Measurements from ENCODE around the gene PLEKHB1.

PLEKHB1 gene

DNA sequence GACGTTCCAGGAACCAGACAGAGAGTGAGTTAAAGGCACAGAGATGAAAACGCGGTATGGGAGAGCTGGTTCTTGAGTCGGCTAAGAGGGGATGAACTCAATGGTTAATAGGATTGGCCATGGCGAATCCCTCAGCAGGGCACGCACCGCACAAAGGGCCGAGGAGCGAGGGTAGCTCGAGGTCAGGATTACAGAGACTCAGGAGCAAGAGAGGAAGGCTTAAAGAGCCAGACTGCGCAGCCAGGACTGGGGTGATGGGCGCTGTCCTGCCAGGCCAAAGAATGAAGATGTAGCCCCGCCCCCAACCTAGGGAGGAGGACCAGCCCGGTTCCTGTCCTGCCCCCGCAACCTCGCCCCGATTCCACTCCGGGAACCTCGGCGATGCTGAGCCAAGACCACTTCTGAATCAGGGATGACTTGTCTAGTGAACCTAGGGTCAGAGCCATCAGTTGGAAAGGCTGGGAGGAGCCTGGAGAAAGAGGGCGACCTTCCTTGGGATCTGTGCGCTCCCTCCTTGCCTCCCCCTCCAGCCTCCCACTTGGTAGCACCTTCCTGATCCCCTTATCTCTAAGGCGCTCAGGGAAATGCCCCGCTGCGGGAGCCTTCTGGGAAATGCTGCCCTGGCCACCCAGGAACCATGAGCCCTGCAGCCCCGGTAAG is at the start of gene PLEKHB1:
Gene PLEKHB1, plus strand, starts transcription at position 610 of the 660 bp plus-strand sequence. Its CDS starts 28 bp downstream, at position 638.
- no peaks in the 10 kb centered on the region for H3K9me3 Mint-ChIP-seq
- no peaks in the 10 kb centered on the region for H3K27me3 Mint-ChIP-seq (ENCODE audit: low read depth)
- H3K27ac Mint-ChIP-seq = no peak within 1 kb of the TSS
- peak within 1 kb of the TSS; percentile 68 for H3K4me3 Mint-ChIP-seq
- H3K4me1 Mint-ChIP-seq (ENCODE audit: low read depth) = peaks cover 5% of the 10 kb centered on the region
- no peaks in the 10 kb centered on the region for H3K36me3 Mint-ChIP-seq (ENCODE audit: low read depth)

- no peaks in the 10 kb centered on the region for H3K27me3 Mint-ChIP-seq (ENCODE audit: low read depth)
Observed at GRCh38 chr11:73597336-73597955, 48.9 kb upstream of the PLEKHB1 start.

GRCh38 chr11:73597956-73598718 is 48.2 kb upstream of the PLEKHB1 start, which contains the start of gene FAM168A:
Gene FAM168A (minus strand): TSS chr11:73598112. CDS start chr11:73468474, 129,638 bp downstream.
- H3K4me3 Mint-ChIP-seq = peak within 1 kb of the TSS; percentile 96
- H3K36me3 Mint-ChIP-seq (ENCODE audit: low read depth) = peaks cover 8% of the 10 kb centered on the region
- H3K4me1 Mint-ChIP-seq (ENCODE audit: low read depth) = peaks cover 31% of the 10 kb centered on the region
- peak within 1 kb of the TSS; percentile 96 for H3K27ac Mint-ChIP-seq
- no peaks in the 10 kb centered on the region for H3K27me3 Mint-ChIP-seq (ENCODE audit: low read depth)
- H3K9me3 Mint-ChIP-seq = no peaks in the 10 kb centered on the region

More at GRCh38 chr11:73597336-73597955, 48.9 kb upstream of the PLEKHB1 start:
- H3K27ac Mint-ChIP-seq = peak overlapping the region; percentile 96
- peaks cover 33% of the 10 kb centered on the region for H3K4me1 Mint-ChIP-seq (ENCODE audit: low read depth)
- peak overlapping the region; percentile 96 for H3K4me3 Mint-ChIP-seq
- no peaks in the 10 kb centered on the region for H3K9me3 Mint-ChIP-seq
- H3K36me3 Mint-ChIP-seq (ENCODE audit: low read depth) = peaks cover 9% of the 10 kb centered on the region

DNA sequence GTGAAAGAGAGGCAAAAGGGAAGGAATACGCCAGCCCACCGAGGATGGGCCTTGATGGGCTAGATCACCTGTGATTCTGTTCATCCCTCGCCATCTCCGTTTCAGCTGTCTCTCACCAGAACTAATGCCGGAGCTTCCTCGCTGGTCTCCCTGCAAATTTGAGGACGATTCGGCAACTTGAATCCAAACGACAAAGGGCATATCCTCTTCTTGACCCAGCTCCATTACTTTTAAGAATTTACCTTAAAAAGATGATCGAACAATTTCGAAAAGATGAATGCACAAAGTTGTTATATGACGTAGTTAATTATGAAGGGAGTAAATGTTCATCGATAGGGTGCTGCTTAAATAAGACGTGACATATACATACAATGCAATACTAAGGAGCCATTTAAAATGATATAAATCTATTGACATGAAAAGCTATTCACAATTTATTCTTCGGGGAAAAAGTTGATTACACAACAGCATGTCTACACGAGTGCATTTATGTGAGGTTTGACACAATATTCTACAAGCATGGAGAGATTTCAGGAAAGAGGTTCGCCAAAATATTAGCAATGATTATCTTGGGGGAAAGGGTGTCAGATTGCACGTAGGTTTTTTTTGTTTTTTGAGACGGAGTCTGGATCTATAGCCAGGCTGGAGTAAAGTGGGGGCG is 47.5 kb upstream of the PLEKHB1 start:
- peak overlapping the region; percentile 96 for H3K27ac Mint-ChIP-seq
- peaks cover 8% of the 10 kb centered on the region for H3K36me3 Mint-ChIP-seq (ENCODE audit: low read depth)
- peaks cover 31% of the 10 kb centered on the region for H3K4me1 Mint-ChIP-seq (ENCODE audit: low read depth)
- peak overlapping the region; percentile 96 for H3K4me3 Mint-ChIP-seq
- no peaks in the 10 kb centered on the region for H3K27me3 Mint-ChIP-seq (ENCODE audit: low read depth)
- no peaks in the 10 kb centered on the region for H3K9me3 Mint-ChIP-seq

DNA sequence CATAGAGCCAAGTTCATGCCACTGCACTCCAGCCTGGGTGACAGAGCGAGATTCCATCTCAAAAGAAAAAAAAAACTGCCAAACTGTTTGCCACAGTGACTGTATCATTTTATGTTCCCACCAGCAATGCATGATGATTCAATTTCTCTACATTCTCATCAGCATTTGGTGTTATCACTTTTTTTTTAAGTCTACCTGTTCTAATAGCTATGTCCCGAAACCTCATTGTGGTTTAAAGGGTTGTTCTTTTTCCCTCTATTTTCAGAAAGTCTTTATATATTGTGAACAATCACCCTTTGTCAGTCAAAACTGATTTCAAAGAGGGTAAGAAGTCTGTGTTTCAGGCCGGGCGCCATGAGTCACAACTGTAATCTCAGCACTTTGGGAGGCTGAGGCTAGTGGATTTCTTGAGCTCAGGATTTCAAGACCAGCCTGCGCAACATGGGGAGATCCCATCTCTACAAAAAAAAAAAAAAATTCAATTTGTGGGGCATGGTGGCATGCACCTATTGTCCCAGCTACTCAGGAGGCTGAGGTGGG is 33.7 kb upstream of the PLEKHB1 start:
- Mint-ChIP-seq H3K36me3 (ENCODE audit: low read depth) (no peaks in the 10 kb centered on the region), H3K9me3 (no peaks in the 10 kb centered on the region), H3K4me1 (ENCODE audit: low read depth) (no peaks in the 10 kb centered on the region), H3K27me3 (ENCODE audit: low read depth) (peaks cover 11% of the 10 kb centered on the region), H3K27ac (no peak overlapping the region), H3K4me3 (no peak overlapping the region)

GRCh38 chr11:73614591-73614990 is 31.8 kb upstream of the PLEKHB1 start:
- no peak overlapping the region for H3K27ac Mint-ChIP-seq
- no peaks in the 10 kb centered on the region for H3K9me3 Mint-ChIP-seq
- H3K36me3 Mint-ChIP-seq (ENCODE audit: low read depth) = no peaks in the 10 kb centered on the region
- no peaks in the 10 kb centered on the region for H3K4me1 Mint-ChIP-seq (ENCODE audit: low read depth)
- peaks cover 4% of the 10 kb centered on the region for H3K27me3 Mint-ChIP-seq (ENCODE audit: low read depth)
- no peak overlapping the region for H3K4me3 Mint-ChIP-seq

DNA sequence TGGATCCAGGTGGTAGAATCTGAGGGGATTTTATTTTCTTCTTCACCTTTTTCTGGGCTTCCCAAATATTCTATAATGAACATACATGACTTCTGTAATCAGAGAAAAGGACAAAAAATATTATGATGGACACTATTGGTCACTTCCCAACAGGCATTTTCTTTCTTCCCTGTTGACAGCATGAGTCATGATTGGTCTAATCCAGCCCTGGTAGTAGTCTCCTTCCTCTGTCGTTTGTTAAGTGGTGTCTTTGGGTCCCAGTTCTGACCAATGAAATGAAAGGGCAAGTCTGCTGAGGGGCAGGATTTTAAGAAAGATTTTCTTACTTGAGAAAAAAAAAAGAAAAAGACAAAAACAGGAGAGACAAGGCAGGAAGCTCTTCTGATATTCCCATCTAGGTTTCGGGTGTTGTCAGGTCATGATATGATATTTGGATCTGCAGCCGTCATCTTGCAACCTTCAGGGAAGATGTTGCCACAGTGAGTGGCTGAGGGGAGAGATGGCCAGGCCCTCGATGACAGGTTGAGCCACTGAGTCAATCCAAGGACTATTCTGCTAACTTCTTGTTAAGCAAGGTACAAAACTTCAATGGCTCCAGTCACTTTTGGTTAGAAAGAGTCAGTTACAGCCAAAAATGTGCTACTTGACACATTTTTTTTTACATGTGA is 23.3 kb upstream of the PLEKHB1 start:
- peaks cover 28% of the 10 kb centered on the region for H3K27me3 Mint-ChIP-seq (ENCODE audit: low read depth)
- H3K4me3 Mint-ChIP-seq = no peak overlapping the region
- peaks cover 2% of the 10 kb centered on the region for H3K4me1 Mint-ChIP-seq (ENCODE audit: low read depth)
- H3K36me3 Mint-ChIP-seq (ENCODE audit: low read depth) = no peaks in the 10 kb centered on the region
- H3K9me3 Mint-ChIP-seq = no peaks in the 10 kb centered on the region
- no peak overlapping the region for H3K27ac Mint-ChIP-seq

GRCh38 chr11:73623686-73624085 is 22.7 kb upstream of the PLEKHB1 start:
- Mint-ChIP-seq H3K4me1 (ENCODE audit: low read depth) (peaks cover 2% of the 10 kb centered on the region), H3K27me3 (ENCODE audit: low read depth) (peaks cover 28% of the 10 kb centered on the region), H3K9me3 (no peaks in the 10 kb centered on the region), H3K4me3 (no peak overlapping the region), H3K36me3 (ENCODE audit: low read depth) (no peaks in the 10 kb centered on the region), H3K27ac (no peak overlapping the region)

DNA sequence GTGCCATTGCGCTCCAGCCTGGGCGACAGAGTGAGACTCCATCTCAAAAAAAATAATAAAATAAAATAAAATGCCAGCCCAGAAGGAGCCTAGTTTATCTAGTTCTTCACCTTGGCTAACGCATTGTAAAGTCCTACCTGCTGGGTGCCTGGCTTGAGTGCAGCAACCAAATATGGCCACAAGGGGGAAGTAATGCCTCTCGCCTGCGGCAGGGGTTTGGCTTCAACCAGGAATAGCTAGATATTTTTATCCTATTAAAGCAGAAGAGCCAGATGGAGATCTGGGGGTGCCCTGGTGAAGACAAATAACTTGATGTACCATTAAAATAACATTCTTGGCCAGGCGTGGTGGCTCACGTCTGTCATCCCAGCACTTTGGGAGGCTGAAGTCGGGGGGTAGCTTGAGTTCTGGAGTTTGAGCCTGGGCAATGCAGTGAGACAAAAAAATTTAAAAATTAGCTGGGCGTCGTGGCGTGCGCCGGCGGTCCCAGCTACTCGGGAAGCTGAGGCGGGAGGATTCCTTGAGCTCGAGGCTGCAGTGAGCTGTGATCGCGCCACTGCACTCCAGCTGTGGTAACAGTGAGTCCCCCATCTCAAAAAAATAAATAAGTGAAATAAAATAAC is 20.6 kb upstream of the PLEKHB1 start:
- H3K27ac Mint-ChIP-seq = no peak overlapping the region
- H3K36me3 Mint-ChIP-seq (ENCODE audit: low read depth) = no peaks in the 10 kb centered on the region
- no peaks in the 10 kb centered on the region for H3K9me3 Mint-ChIP-seq
- H3K4me3 Mint-ChIP-seq = no peak overlapping the region
- H3K4me1 Mint-ChIP-seq (ENCODE audit: low read depth) = peaks cover 2% of the 10 kb centered on the region
- H3K27me3 Mint-ChIP-seq (ENCODE audit: low read depth) = peaks cover 32% of the 10 kb centered on the region

DNA sequence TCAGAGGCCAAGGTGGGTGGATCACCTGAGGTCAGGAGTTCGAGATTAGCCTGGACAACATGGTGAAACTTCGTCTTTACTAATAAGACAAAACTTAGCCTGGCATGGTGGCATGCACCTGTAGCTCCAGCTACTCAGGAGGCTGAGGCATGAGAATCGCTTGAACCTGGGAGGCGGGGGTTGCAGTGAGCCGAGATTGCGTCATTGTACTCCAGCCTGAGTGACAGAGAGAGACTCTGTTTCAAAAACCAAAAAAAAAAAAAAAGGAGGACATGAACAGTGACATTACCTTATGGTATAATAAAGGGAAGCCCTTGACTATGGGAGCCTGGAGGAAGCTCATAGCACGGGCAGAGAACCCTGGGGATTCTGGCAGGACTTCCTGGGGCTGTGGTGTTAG is 16.5 kb upstream of the PLEKHB1 start:
- Mint-ChIP-seq H3K27me3 (ENCODE audit: low read depth) (peaks cover 7% of the 10 kb centered on the region), H3K4me3 (no peak overlapping the region), H3K9me3 (no peaks in the 10 kb centered on the region), H3K36me3 (ENCODE audit: low read depth) (no peaks in the 10 kb centered on the region), H3K4me1 (ENCODE audit: low read depth) (peaks cover 5% of the 10 kb centered on the region), H3K27ac (no peak overlapping the region)

GRCh38 chr11:73632996-73633395 is 13.4 kb upstream of the PLEKHB1 start:
- Mint-ChIP-seq H3K36me3 (ENCODE audit: low read depth) (no peaks in the 10 kb centered on the region), H3K4me3 (no peak overlapping the region), H3K27ac (no peak overlapping the region), H3K9me3 (no peaks in the 10 kb centered on the region), H3K27me3 (ENCODE audit: low read depth) (peaks cover 4% of the 10 kb centered on the region), H3K4me1 (ENCODE audit: low read depth) (peaks cover 3% of the 10 kb centered on the region)

- H3K4me1 Mint-ChIP-seq (ENCODE audit: low read depth) = peaks cover 3% of the 10 kb centered on the region
- H3K36me3 Mint-ChIP-seq (ENCODE audit: low read depth) = no peaks in the 10 kb centered on the region
- no peak overlapping the region for H3K4me3 Mint-ChIP-seq
- peaks cover 4% of the 10 kb centered on the region for H3K27me3 Mint-ChIP-seq (ENCODE audit: low read depth)
- no peak overlapping the region for H3K27ac Mint-ChIP-seq
- H3K9me3 Mint-ChIP-seq = no peaks in the 10 kb centered on the region
Observed at GRCh38 chr11:73633999-73634398, 12.4 kb upstream of the PLEKHB1 start.

GRCh38 chr11:73635721-73636120 is 10.7 kb upstream of the PLEKHB1 start:
- Mint-ChIP-seq H3K4me3 (no peak overlapping the region), H3K9me3 (no peaks in the 10 kb centered on the region), H3K27ac (no peak overlapping the region), H3K36me3 (ENCODE audit: low read depth) (no peaks in the 10 kb centered on the region), H3K4me1 (ENCODE audit: low read depth) (peaks cover 8% of the 10 kb centered on the region), H3K27me3 (ENCODE audit: low read depth) (no peaks in the 10 kb centered on the region)
